LNCaP clone FGC (cell line): ENCODE measurements around the gene ATG9B.

Experiments used
- DNase-seq: peaks from one replicate; pipeline ENCODE4 v3.0.0-alpha.2; 2011; ENCODE audit warnings: low read depth
- H3K4me3 ChIP-seq: 2 replicates; pipeline ENCODE4 v1.5.1; 2011; ENCODE audit warnings: mild to moderate bottlenecking, low read depth, low read length, control low read depth
- TF ChIP-seq, protein P1 (sequence below): IDR thresholded peaks from 2 replicates; pipeline ENCODE4 v1.5.1; 2012; ENCODE audit warnings: mild to moderate bottlenecking; ENCODE audit not compliant: control insufficient read depth, insufficient read depth; ENCODE audit errors: extremely low read depth

ATG9B gene

DNA sequence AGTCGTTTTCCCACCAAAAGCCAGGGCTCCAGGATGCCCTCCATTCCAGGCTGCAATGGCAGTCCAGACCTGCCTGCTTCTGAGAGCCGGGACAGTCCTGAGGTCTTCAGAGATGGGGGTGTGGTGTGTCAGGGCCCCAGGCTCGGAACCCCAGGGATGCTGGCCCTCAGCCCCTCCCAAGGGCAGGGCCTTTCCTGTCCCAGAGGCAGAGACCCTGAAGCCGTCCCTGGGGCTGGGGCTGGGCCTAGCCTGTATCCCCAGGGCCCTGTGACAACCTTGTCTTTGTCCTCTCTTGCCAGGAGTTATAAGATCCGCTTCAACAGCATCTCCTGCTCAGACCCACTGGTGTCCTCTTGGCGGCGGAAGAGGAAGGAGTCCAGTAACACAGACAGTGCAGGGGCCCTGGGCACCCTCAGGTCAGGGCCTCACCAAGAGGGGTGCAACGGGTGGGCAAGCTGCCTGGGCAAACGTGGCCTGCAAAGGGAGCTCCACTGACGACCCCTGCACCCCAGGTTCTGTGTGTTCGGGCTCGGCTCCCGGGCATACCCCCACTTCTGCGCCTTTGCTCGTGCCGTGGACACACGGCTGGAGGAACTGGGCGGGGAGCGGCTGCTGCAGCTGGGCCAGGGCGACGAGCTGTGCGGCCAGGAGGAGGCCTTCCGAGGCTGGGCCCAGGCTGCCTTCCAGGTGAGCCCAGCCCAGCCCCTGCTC is 17.5 kb downstream of the ATG9B start:
- no peak overlapping the region for H3K4me3 ChIP-seq
- TF ChIP-seq, protein P1, sequence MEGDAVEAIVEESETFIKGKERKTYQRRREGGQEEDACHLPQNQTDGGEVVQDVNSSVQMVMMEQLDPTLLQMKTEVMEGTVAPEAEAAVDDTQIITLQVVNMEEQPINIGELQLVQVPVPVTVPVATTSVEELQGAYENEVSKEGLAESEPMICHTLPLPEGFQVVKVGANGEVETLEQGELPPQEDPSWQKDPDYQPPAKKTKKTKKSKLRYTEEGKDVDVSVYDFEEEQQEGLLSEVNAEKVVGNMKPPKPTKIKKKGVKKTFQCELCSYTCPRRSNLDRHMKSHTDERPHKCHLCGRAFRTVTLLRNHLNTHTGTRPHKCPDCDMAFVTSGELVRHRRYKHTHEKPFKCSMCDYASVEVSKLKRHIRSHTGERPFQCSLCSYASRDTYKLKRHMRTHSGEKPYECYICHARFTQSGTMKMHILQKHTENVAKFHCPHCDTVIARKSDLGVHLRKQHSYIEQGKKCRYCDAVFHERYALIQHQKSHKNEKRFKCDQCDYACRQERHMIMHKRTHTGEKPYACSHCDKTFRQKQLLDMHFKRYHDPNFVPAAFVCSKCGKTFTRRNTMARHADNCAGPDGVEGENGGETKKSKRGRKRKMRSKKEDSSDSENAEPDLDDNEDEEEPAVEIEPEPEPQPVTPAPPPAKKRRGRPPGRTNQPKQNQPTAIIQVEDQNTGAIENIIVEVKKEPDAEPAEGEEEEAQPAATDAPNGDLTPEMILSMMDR = no peak

DNA sequence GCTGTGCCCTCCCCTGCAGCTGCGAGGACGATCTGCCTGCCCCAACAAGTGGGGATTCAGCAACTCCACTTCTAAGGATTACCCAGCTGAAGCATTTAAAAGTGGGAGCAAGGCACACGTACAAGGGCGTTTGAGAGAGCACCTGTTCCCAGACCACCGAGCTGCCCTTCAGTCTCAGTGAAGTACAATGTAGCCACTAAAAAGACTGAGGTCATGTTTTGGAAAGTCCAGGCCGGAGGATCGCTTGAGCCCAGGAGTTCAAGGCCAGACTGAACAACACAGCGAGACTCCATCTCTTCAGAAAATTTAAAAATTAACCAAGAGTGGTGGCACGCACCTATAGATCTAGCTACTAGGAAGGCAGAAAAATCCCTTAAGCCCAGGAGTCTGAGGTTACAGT is 18.7 kb downstream of the ATG9B start:
- H3K4me3 ChIP-seq = no peak overlapping the region
- no peak for DNase-seq
- TF ChIP-seq, protein P1 = no peak

More for the DNA sequence above, 17.5 kb downstream of the ATG9B start:
- DNase-seq = no peak

DNA sequence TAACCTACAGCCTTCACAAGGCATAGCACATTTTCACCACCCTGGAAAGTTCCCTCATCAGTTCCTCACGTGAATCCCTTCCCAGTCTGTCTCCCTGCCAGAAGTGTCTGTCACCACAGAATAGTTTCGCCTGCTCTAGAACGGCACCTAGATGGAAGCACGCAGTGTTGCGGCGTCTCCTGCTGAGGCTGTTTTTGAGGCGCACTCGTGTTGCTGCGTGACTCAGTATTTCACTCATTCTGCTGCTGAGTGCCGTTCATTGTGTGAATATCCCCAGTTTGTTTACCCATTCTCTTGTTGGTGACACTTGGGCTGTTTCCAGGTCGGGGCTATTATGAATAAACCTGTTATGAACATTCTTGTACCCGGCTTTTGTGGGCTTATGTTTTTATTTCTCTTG is 20.7 kb downstream of the ATG9B start:
- H3K4me3 ChIP-seq = no peak overlapping the region
- DNase-seq = no peak
- TF ChIP-seq, protein P1 = no peak

DNA sequence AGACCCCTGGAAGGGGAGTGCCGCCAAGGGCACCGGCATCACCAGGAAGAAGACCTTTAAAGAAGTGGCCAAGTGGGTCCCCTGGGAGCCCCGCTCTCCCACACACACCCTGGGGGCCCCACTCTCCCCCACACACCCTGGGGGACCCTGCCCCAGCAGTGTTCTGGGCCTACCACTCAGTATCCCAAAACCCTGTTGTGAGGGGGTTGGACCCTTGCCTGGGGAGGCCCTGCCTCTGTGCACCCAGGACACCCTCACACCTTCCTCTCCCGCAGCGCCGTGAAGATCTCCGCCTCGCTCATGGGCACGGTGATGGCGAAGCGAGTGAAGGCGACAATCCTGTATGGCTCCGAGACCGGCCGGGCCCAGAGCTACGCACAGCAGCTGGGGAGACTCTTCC is 22.7 kb downstream of the ATG9B start:
- no peak overlapping the region for H3K4me3 ChIP-seq
- TF ChIP-seq, protein P1 = no peak
- DNase-seq = no peak

DNA sequence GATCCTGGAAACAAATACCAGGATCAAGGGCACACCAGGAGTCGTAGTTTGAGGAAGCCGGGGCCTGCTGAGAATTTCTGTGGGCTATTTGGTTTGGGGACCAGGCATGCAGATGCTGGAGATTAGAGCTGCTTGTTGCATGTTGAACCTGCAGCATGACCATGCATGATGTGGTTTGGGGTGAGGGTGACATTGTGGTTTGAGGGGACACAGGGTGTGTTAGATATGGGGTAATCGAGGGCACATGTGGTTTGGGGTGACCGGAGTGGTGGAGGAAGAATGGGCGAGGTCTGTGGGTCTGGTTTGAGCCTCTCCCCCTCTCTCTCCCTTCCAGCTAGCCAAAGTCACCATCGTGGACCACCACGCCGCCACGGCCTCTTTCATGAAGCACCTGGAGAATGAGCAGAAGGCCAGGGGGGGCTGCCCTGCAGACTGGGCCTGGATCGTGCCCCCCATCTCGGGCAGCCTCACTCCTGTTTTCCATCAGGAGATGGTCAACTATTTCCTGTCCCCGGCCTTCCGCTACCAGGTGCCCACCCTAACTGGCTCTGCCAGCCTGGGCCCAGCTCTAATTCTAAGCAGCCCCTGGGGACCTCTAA is 23.3 kb downstream of the ATG9B start:
- no peak overlapping the region for H3K4me3 ChIP-seq
- TF ChIP-seq, protein P1 = no peak
- DNase-seq = no peak

GRCh38 chr7:150999497-151000230 is 24.6 kb downstream of the ATG9B start:
- TF ChIP-seq, protein P1 = no peak
- no peak for DNase-seq
- no peak overlapping the region for H3K4me3 ChIP-seq
